Measurements from ENCODE around the gene STH. TPM values are rescaled to one million over a fixed set of nuclear protein-coding genes. Genes with fewer than 3 reads are reported as not detected.

Gene STH
- total RNA-seq, 4 donors from 2014 or later, result not detected

- Histone ChIP-seq H3K36me3 (peaks cover 47 to 92% (median 76%) of the 10 kb centered on the region in 4 donors), H3K4me3 (no peak overlapping the region), H3K9me3 (no peaks in the 10 kb centered on the region), H3K4me1 (peaks cover 9 to 27% (median 23%) of the 10 kb centered on the region in 4 donors), H3K27me3 (no peaks in the 10 kb centered on the region), H3K27ac (replicated peaks in 1 of 4) (no peak overlapping the region)
- no peak for DNase-seq (ENCODE audit: extremely low spot score)
- 94% methylated on average over 12 of the region's 16 CpGs for WGBS
- TF ChIP-seq POLR2A (IDR thresholded peaks at IDR 0.05; ENCODE audit: low read depth) (no peak), EP300 (IDR thresholded peaks at IDR 0.05) (no peak), POLR2AphosphoS5 (IDR thresholded peaks at IDR 0.05) (no peak)
- TF ChIP-seq, protein P1, sequence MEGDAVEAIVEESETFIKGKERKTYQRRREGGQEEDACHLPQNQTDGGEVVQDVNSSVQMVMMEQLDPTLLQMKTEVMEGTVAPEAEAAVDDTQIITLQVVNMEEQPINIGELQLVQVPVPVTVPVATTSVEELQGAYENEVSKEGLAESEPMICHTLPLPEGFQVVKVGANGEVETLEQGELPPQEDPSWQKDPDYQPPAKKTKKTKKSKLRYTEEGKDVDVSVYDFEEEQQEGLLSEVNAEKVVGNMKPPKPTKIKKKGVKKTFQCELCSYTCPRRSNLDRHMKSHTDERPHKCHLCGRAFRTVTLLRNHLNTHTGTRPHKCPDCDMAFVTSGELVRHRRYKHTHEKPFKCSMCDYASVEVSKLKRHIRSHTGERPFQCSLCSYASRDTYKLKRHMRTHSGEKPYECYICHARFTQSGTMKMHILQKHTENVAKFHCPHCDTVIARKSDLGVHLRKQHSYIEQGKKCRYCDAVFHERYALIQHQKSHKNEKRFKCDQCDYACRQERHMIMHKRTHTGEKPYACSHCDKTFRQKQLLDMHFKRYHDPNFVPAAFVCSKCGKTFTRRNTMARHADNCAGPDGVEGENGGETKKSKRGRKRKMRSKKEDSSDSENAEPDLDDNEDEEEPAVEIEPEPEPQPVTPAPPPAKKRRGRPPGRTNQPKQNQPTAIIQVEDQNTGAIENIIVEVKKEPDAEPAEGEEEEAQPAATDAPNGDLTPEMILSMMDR (IDR thresholded peaks at IDR 0.05), result no peak
- intact Hi-C loops (cut with DNase I), result no loop called here
Measured at GRCh38 chr17:46031440-46031839, 32.4 kb downstream of the STH start.

DNA sequence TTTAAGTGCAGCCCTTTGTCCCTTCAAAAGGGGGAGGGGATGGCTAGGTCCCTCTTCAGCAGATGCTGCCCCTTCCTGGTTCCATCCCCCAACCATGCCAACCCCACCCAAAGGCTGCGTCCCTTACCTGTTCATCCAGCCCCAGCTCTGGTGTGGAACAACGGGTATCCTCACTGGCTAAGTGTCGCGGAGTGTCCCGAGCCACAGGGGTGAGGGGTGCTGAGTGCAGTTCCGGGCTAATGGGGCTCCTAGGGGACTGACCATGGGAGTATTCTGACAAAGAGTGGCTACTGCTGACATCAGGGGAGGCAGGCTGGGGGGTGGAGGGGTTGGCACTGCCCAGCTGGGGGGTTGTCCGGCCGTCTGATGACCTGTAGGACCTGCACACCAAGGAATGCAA lies 32.9 kb downstream of the STH start:
- H3K36me3 ChIP-seq, result peaks cover 47 to 92% (median 76%) of the 10 kb centered on the region in 4 donors
- intact Hi-C loops (cut with DNase I), result no loop called here
- no peaks in the 10 kb centered on the region for H3K9me3 ChIP-seq
- H3K27me3 ChIP-seq, result no peaks in the 10 kb centered on the region
- H3K4me1 ChIP-seq, result peaks cover 9 to 27% (median 23%) of the 10 kb centered on the region in 4 donors
- DNase-seq (ENCODE audit: extremely low spot score), result no peak
- no peak overlapping the region for H3K27ac ChIP-seq (replicated peaks in 1 of 4)
- 80% methylated on average over 7 of the region's 8 CpGs for WGBS
- no peak overlapping the region for H3K4me3 ChIP-seq
- no peak for TF ChIP-seq POLR2AphosphoS5 (IDR thresholded peaks at IDR 0.05)
- TF ChIP-seq, protein P1 (IDR thresholded peaks at IDR 0.05), result no peak
- TF ChIP-seq EP300 (IDR thresholded peaks at IDR 0.05), result no peak
- no peak for TF ChIP-seq POLR2A (IDR thresholded peaks at IDR 0.05; ENCODE audit: low read depth)

DNA sequence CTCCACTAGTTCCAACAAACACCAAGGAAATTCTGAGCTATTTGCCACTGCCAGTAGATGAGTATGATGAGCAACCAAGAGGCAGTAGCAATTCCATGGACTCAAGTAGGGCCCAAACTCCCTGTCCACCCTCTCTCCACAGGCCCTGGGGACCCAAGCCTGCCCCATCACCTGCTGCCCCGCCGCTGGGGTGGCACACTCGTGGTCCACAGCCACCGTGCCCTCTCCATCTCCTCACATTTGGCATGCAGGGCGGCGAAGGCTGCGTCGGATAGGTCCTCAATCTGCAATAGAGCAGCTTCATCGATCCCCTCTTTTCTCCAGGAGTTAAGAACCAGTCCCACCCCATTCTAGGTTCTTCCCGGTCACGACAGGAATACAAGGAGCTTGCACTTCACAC lies 33.9 kb downstream of the STH start:
- TF ChIP-seq POLR2AphosphoS5 (IDR thresholded peaks at IDR 0.05), result peak in 1 of 2 donors; percentile 5
- TF ChIP-seq, protein P1 (IDR thresholded peaks at IDR 0.05), result no peak
- Histone ChIP-seq H3K27ac (replicated peaks in 1 of 4) (no peak overlapping the region), H3K4me3 (no peak overlapping the region), H3K9me3 (no peaks in the 10 kb centered on the region), H3K36me3 (peaks cover 52 to 96% (median 80%) of the 10 kb centered on the region in 4 donors), H3K27me3 (no peaks in the 10 kb centered on the region), H3K4me1 (peaks cover 3 to 21% (median 17%) of the 10 kb centered on the region in 4 donors)
- no peak for DNase-seq (ENCODE audit: extremely low spot score)
- intact Hi-C loops (cut with DNase I), result no loop called here
- 97% methylated on average over 10 of the region's 11 CpGs for WGBS

DNA sequence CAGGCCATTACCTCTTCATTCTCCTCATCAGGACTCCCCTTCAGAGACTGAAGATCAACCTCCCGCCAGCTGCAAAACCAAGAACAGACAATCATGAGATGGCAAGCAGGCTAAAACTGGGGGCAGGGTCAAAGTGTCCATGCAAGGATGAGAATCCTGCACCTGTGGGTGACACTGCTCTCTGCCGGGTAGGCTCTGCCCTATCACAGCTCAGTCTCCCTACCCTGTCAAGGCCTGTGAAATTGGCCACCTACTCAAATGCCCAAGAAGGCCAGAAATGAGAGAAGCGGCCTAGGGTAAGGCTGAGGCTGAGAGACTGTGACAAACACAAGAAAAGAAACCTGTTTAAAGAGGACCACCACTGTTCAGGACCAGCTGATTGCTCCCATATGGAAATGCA lies 34.3 kb downstream of the STH start:
- TF ChIP-seq, protein P1 (IDR thresholded peaks at IDR 0.05), result no peak
- TF ChIP-seq POLR2AphosphoS5 (IDR thresholded peaks at IDR 0.05) (no peak), POLR2A (IDR thresholded peaks at IDR 0.05; ENCODE audit: low read depth) (no peak), EP300 (IDR thresholded peaks at IDR 0.05) (no peak)
- Histone ChIP-seq H3K4me1 (peaks cover 0 to 19% (median 13%) of the 10 kb centered on the region in 4 donors), H3K4me3 (no peak overlapping the region), H3K27ac (replicated peaks in 1 of 4) (no peak overlapping the region), H3K36me3 (peaks cover 57 to 100% (median 83%) of the 10 kb centered on the region in 4 donors), H3K27me3 (no peaks in the 10 kb centered on the region), H3K9me3 (no peaks in the 10 kb centered on the region)
- no peak for DNase-seq (ENCODE audit: extremely low spot score)
- WGBS, result 96% methylated on average over 2 of the region's 3 CpGs
- intact Hi-C loops (cut with DNase I), result no loop called here

All from esophagus muscularis mucosa (tissue), 4 donors.